ENCODE measurements around the gene UBE2R2. TPM values are rescaled to one million over a fixed set of nuclear protein-coding genes. Genes with fewer than 3 reads are reported as not detected.
A peak's percentile ranks its signal among the peaks of the same experiment; 100 is the strongest.

Gene UBE2R2
- total RNA-seq, 1 experiment from 2014 or later, result 33.8 TPM

DNA sequence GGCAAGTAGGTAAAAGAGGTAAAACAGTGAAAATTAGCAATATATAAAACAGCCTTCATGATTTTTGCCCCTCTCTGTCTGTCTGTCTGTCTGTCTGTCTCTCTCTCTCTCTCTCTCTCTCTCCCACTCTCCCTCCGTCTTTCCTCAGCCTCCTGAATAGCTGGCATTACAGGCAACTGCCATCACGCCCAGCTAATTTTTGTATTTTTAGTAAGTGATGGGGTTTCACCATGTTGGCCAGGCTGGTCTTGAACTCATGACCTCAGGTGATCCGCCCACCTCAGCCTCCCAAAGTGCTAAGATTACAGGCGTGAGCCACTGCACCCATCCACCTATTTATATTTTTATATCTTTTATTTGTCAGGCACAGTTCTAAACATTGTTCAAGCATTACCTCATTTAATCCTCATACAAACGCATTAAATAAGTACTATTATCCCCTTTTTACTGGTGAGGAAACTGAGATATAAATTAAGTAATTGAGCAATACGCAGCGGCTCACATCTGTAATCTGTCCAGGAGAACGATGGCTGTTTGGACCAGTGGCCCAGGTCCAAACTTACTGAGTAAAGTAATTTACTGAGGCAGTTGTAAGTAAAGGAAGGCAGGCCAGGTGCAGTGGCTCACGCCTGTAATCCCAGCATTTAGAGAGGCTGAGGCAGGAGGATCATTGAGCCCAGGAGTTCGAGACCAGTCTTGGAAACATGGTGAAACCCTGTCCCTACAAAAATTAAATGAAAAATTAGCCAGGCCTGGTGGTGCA is 60.9 kb downstream of the UBE2R2 start:
- peaks cover 17% of the 10 kb centered on the region for H3K4me1 Mint-ChIP-seq (ENCODE audit: insufficient read depth, unreplicated experiment)
- DNase-seq (ENCODE audit: unreplicated experiment), result no peak
- H3K36me3 Mint-ChIP-seq (ENCODE audit: insufficient read depth, unreplicated experiment), result no peaks in the 10 kb centered on the region
- ChIA-PET POLR2A (interaction anchor here (1.0 to 1.4 kb wide), 3 partner anchors 12 to 29 kb away, joined by 3 to 4 read pairs (median 4); no protein-coding TSS in a partner anchor), CTCF (interaction anchor here (1.1 kb wide), 1 partner anchor 628 kb away, joined by 3 read pairs; no protein-coding TSS in a partner anchor)
- no TSS peak for BruUV-seq (replicated peaks)
- H3K9me3 Mint-ChIP-seq (ENCODE audit: unreplicated experiment), result no peaks in the 10 kb centered on the region
- intact Hi-C loops (cut with micrococcal nuclease), result no loop called here
- peak overlapping the region; percentile 24 for H3K27ac Mint-ChIP-seq (ENCODE audit: low read depth, unreplicated experiment)
- no peak for TF ChIP-seq CTCF (IDR thresholded peaks at IDR 0.05; ENCODE audit: unreplicated experiment)
- H3K27me3 Mint-ChIP-seq (ENCODE audit: insufficient read depth, unreplicated experiment), result no peaks in the 10 kb centered on the region
- no peak overlapping the region for H3K4me3 Mint-ChIP-seq (ENCODE audit: unreplicated experiment)

DNA sequence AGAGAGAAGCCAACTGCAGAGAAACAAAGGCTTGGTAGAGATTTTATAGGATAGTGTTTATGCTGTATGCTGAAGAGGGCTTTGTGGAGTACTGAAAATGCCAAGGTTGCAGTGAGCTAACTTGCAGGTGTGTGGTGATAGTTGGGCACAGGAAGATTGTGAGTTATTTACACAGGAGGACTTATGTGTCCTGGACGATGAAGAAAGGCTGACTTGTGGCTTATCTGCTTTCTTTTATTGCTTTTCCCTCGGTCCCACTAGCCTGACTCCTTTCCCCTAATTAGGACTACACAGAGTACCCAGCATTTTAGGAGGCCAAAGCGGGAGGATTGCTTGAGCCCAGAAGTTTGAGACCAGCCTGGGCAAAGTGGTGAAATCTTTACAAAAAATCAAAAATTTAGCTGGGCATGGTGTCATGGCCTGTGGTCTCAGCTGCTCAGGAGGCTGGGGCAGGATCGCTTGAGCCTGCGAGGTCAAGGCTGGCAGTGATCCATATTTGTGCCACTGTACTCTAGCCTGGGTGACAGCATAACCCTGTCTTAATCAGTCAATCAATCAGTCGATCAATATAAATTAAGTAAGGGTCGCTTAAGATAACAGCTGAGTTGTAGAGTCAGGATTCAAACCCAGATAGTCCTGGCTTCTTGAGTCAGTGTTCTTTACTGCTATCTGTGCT is 61.9 kb downstream of the UBE2R2 start:
- BruUV-seq (replicated peaks), result no TSS peak
- intact Hi-C loops (cut with micrococcal nuclease), result no loop called here
- Mint-ChIP-seq H3K27ac (ENCODE audit: low read depth, unreplicated experiment) (peak overlapping the region; percentile 24), H3K9me3 (ENCODE audit: unreplicated experiment) (no peaks in the 10 kb centered on the region), H3K4me3 (ENCODE audit: unreplicated experiment) (no peak overlapping the region), H3K4me1 (ENCODE audit: insufficient read depth, unreplicated experiment) (peaks cover 17% of the 10 kb centered on the region), H3K36me3 (ENCODE audit: insufficient read depth, unreplicated experiment) (no peaks in the 10 kb centered on the region), H3K27me3 (ENCODE audit: insufficient read depth, unreplicated experiment) (no peaks in the 10 kb centered on the region)
- no peak for TF ChIP-seq CTCF (IDR thresholded peaks at IDR 0.05; ENCODE audit: unreplicated experiment)
- POLR2A ChIA-PET, result no interaction called here
- DNase-seq (ENCODE audit: unreplicated experiment), result no peak
- CTCF ChIA-PET, result no interaction called here

- ChIA-PET CTCF (interaction anchor here (1.3 kb wide), 1 partner anchor 28 kb away, joined by 4 read pairs; no protein-coding TSS in a partner anchor), POLR2A (interaction anchor here (1.4 kb wide), 1 partner anchor 25 kb away, joined by 6 read pairs; no protein-coding TSS in a partner anchor)
- BruUV-seq (replicated peaks), result no TSS peak
- intact Hi-C loops (cut with micrococcal nuclease), result no loop called here
- H3K27me3 Mint-ChIP-seq (ENCODE audit: insufficient read depth, unreplicated experiment), result no peaks in the 10 kb centered on the region
- H3K36me3 Mint-ChIP-seq (ENCODE audit: insufficient read depth, unreplicated experiment), result no peaks in the 10 kb centered on the region
- no peak overlapping the region for H3K4me3 Mint-ChIP-seq (ENCODE audit: unreplicated experiment)
- TF ChIP-seq CTCF (IDR thresholded peaks at IDR 0.05; ENCODE audit: unreplicated experiment), result no peak
- peaks cover 24% of the 10 kb centered on the region for H3K4me1 Mint-ChIP-seq (ENCODE audit: insufficient read depth, unreplicated experiment)
- no peak overlapping the region for H3K27ac Mint-ChIP-seq (ENCODE audit: low read depth, unreplicated experiment)
- no peaks in the 10 kb centered on the region for H3K9me3 Mint-ChIP-seq (ENCODE audit: unreplicated experiment)
- DNase-seq (ENCODE audit: unreplicated experiment), result no peak
Measured at GRCh38 chr9:33880211-33881089, 63.5 kb downstream of the UBE2R2 start.

All from MCF 10A (cell line).